ENCODE measurements around the gene BIRC3. TPM values are rescaled to one million over a fixed set of nuclear protein-coding genes. Genes with fewer than 3 reads are reported as not detected.

Gene BIRC3
- 100 to 1,000 TPM; 181 to 263 (median 232) TPM for polyA plus RNA-seq (ENCODE audit: low read depth in 6 of 6)

DNA sequence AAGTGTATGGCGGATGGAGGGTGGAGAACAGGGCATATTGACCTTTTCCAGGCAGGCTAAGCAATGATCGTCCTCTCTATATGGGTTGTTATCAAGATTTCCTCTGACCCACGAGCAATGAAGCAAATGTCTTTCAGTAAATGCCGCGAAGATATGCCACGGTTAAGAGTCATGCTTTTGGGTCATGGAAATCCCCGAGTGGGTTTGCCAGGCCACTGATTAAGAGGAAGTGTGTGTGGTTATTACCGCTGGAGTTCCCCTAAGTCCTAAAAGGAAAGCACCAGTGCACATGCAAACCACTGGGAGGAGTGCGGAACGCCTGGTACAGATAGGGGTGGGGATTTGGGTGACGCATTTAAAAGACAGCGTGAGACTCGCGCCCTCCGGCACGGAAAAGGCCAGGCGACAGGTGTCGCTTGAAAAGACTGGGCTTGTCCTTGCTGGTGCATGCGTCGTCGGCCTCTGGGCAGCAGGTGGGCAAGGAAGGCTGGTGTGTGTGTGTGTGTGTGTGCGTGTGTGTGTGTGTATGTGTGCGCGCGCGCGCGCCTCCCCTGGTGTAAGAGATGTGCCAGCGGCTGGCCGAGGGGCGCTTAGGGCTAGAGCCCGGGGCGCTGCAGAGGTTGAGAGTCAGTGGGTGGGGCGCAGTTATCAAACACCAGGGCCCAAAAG lies at the start of gene BIRC3:
BIRC3 (plus strand) TSS at position 386 of the 669 bp plus-strand sequence. CDS start 7,026 bp downstream, outside the sequence.
- peak within 1 kb of the TSS; percentile 99 to 100 (median 100) for H3K27ac Mint-ChIP-seq
- peaks cover 60 to 72% (median 72%) of the 10 kb centered on the region in 3 donors for H3K4me1 Mint-ChIP-seq
- H3K4me3 Mint-ChIP-seq, result peak within 1 kb of the TSS; percentile 94 to 100 (median 98)
- H3K27me3 Mint-ChIP-seq, result peaks cover 0 to 4% (median 0%) of the 10 kb centered on the region in 3 donors
- H3K36me3 Mint-ChIP-seq, result peaks cover 30 to 38% of the 10 kb centered on the region in 2 donors
- DNase-seq, result peak; percentile 97
- H3K9me3 Mint-ChIP-seq, result peaks cover 0 to 4% (median 0%) of the 10 kb centered on the region in 7 donors
- peak; percentile 82 to 83 for ATAC-seq (ENCODE audit: low read depth in 2 of 2)

GRCh38 chr11:102267609-102268008 lies 49.7 kb upstream of the BIRC3 start:
- Mint-ChIP-seq H3K9me3 (no peaks in the 10 kb centered on the region), H3K27ac (peak overlapping the region in 1 of 6 donors; percentile 32), H3K4me1 (peaks cover 13 to 22% (median 18%) of the 10 kb centered on the region in 3 donors), H3K36me3 (no peaks in the 10 kb centered on the region), H3K27me3 (peaks cover 13 to 23% (median 14%) of the 10 kb centered on the region in 3 donors), H3K4me3 (peak overlapping the region in 7 of 8 donors; percentile 25 to 87 (median 79))
- no peak for ATAC-seq (ENCODE audit: low read depth in 2 of 2)
- no peak for DNase-seq

DNA sequence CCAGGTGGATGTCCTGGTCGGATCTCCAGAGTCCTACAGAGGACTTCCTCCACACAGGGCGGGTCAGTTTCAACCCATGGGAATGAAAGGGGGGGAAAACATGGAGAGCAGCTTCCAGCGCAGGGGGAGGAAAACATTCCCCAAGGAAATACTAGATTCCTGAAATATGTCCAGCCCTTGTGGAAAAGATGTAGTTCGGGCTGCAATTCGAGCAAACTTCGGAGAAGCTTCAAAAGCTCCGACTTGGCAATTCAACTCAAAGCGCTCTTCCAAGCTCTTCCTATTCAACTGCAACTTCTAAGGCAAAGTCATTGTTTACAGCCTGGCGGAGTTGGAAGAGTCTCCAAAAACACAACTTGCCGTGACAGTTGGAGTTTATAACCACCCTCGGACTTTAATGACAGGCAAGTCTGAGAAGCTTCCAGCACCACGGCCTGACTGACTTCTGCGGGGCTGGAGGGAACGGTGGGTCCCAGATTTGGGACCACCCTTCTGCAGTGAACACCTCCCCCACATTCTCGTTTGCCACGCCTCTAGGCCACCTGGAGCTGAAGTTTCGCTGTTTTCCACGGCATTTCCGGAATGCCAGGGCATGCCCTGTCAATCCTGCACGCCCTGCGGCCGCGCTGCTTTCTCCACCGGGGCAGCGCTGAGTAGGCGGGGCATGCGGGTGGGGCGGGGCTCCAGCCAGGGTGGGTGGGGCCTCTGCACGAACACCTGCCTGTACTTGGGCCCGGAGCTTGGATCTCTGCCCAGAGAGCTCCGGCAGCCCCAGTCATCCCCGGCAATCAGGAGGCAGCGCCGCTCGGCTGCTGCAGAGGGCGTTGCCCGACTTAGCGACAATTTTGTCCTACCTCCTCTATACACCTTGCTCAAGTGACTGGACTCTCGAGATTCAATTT lies 49.0 kb upstream of the BIRC3 start:
- ATAC-seq (ENCODE audit: low read depth in 2 of 2), result peak; percentile 98 to 99
- H3K36me3 Mint-ChIP-seq, result no peaks in the 10 kb centered on the region
- peaks cover 13 to 22% (median 18%) of the 10 kb centered on the region in 3 donors for H3K4me1 Mint-ChIP-seq
- DNase-seq, result peak; percentile 61
- H3K4me3 Mint-ChIP-seq, result peak overlapping the region; percentile 76 to 87 (median 83)
- H3K9me3 Mint-ChIP-seq, result no peaks in the 10 kb centered on the region
- peaks cover 19 to 29% (median 21%) of the 10 kb centered on the region in 3 donors for H3K27me3 Mint-ChIP-seq
- H3K27ac Mint-ChIP-seq, result peak overlapping the region in 4 of 6 donors; percentile 12 to 87 (median 31)

DNA sequence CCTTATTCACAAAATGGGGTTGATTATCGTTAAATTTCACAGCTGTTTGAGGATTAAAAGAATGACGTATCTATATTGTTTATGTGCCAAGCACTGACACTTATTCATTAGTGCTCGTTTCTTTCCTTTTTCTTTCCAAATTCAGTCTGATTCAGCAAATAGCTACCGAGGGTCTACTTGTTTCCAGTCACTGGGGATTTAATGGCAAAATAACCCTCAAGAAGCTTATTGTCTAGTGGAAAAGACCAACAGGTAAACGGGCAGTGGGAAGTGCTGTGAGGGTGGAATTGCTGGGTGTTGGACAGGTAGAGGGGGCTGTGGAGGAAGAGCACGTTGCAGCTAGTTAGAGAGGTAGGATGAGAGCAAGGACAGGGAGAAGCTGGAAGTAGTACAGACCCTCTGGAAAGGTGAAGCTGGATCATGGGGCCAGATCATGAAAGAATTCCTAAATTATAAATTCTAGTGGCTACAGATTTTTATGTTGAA lies 48.3 kb upstream of the BIRC3 start:
- Mint-ChIP-seq H3K4me1 (peaks cover 13 to 22% (median 18%) of the 10 kb centered on the region in 3 donors), H3K27ac (peak overlapping the region in 4 of 6 donors; percentile 12 to 87 (median 60)), H3K4me3 (peak overlapping the region; percentile 76 to 87 (median 82)), H3K36me3 (no peaks in the 10 kb centered on the region), H3K9me3 (no peaks in the 10 kb centered on the region), H3K27me3 (peaks cover 20 to 26% (median 25%) of the 10 kb centered on the region in 3 donors)
- no peak for DNase-seq
- no peak for ATAC-seq (ENCODE audit: low read depth in 2 of 2)

GRCh38 chr11:102269927-102270326 lies 47.4 kb upstream of the BIRC3 start:
- Mint-ChIP-seq H3K4me1 (peaks cover 13 to 22% (median 18%) of the 10 kb centered on the region in 3 donors), H3K4me3 (peak overlapping the region in 2 of 8 donors; percentile 50 to 79), H3K36me3 (no peaks in the 10 kb centered on the region), H3K27me3 (peaks cover 25 to 34% (median 31%) of the 10 kb centered on the region in 3 donors), H3K9me3 (no peaks in the 10 kb centered on the region), H3K27ac (no peak overlapping the region)
- DNase-seq, result no peak
- ATAC-seq (ENCODE audit: low read depth in 2 of 2), result no peak

GRCh38 chr11:102272047-102272824 lies 45.0 kb upstream of the BIRC3 start:
- H3K27ac Mint-ChIP-seq, result no peak overlapping the region
- no peak overlapping the region for H3K4me3 Mint-ChIP-seq
- no peaks in the 10 kb centered on the region for H3K9me3 Mint-ChIP-seq
- ATAC-seq (ENCODE audit: low read depth in 2 of 2) (no peak), DNase-seq (no peak)
- H3K27me3 Mint-ChIP-seq, result peaks cover 43 to 53% (median 53%) of the 10 kb centered on the region in 3 donors
- H3K4me1 Mint-ChIP-seq, result peaks cover 13 to 22% (median 18%) of the 10 kb centered on the region in 3 donors
- H3K36me3 Mint-ChIP-seq, result peaks cover 0 to 7% of the 10 kb centered on the region in 2 donors

GRCh38 chr11:102274628-102275027 lies 42.7 kb upstream of the BIRC3 start:
- Mint-ChIP-seq H3K4me1 (peaks cover 0 to 8% (median 3%) of the 10 kb centered on the region in 3 donors), H3K27me3 (peaks cover 40 to 53% (median 53%) of the 10 kb centered on the region in 3 donors), H3K9me3 (no peaks in the 10 kb centered on the region), H3K4me3 (no peak overlapping the region), H3K27ac (peak overlapping the region in 1 of 6 donors; percentile 77), H3K36me3 (peaks cover 0 to 7% of the 10 kb centered on the region in 2 donors)
- ATAC-seq (ENCODE audit: low read depth in 2 of 2), result no peak
- DNase-seq, result no peak

DNA sequence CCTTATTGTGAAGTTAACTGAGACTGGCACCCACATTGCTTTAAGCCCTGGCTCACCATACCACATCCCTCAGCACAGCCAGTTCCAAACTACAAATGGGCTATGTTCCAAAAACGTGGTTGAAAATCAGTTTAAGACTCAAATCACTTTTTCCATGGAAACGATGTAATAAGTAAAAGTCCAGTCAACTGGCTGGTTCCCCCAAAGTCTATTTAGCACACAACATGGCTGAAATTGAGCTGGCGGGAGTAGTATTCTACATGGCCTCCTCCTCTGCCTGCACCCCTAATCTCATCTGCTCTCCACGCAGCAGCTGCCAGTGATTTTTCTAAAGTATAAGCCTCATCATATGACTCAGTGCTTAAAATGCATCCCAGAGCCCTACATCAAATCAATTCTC lies 40.9 kb upstream of the BIRC3 start:
- Mint-ChIP-seq H3K9me3 (no peaks in the 10 kb centered on the region), H3K4me3 (no peak overlapping the region), H3K27ac (peak overlapping the region in 1 of 6 donors; percentile 5), H3K27me3 (peaks cover 40 to 60% (median 51%) of the 10 kb centered on the region in 3 donors), H3K36me3 (peaks cover 0 to 7% of the 10 kb centered on the region in 2 donors), H3K4me1 (peaks cover 0 to 5% (median 5%) of the 10 kb centered on the region in 3 donors)
- DNase-seq (no peak), ATAC-seq (ENCODE audit: low read depth in 2 of 2) (no peak)

GRCh38 chr11:102276783-102277182 lies 40.5 kb upstream of the BIRC3 start:
- ATAC-seq (ENCODE audit: low read depth in 2 of 2), result no peak
- Mint-ChIP-seq H3K36me3 (peaks cover 0 to 7% of the 10 kb centered on the region in 2 donors), H3K4me1 (peaks cover 0 to 5% (median 5%) of the 10 kb centered on the region in 3 donors), H3K4me3 (no peak overlapping the region), H3K27ac (peak overlapping the region in 1 of 6 donors; percentile 5), H3K9me3 (no peaks in the 10 kb centered on the region), H3K27me3 (peaks cover 37 to 56% (median 47%) of the 10 kb centered on the region in 3 donors)
- DNase-seq, result no peak

GRCh38 chr11:102279641-102280170 lies 37.6 kb upstream of the BIRC3 start:
- Mint-ChIP-seq H3K9me3 (peaks cover 0 to 2% (median 0%) of the 10 kb centered on the region in 7 donors), H3K36me3 (peaks cover 0 to 7% of the 10 kb centered on the region in 2 donors), H3K4me1 (peaks cover 0 to 5% (median 5%) of the 10 kb centered on the region in 3 donors), H3K27ac (no peak overlapping the region), H3K27me3 (peaks cover 22 to 29% (median 26%) of the 10 kb centered on the region in 3 donors), H3K4me3 (peak overlapping the region in 2 of 8 donors; percentile 16 to 20)
- DNase-seq, result no peak
- ATAC-seq (ENCODE audit: low read depth in 2 of 2), result peak; percentile 41 to 51

DNA sequence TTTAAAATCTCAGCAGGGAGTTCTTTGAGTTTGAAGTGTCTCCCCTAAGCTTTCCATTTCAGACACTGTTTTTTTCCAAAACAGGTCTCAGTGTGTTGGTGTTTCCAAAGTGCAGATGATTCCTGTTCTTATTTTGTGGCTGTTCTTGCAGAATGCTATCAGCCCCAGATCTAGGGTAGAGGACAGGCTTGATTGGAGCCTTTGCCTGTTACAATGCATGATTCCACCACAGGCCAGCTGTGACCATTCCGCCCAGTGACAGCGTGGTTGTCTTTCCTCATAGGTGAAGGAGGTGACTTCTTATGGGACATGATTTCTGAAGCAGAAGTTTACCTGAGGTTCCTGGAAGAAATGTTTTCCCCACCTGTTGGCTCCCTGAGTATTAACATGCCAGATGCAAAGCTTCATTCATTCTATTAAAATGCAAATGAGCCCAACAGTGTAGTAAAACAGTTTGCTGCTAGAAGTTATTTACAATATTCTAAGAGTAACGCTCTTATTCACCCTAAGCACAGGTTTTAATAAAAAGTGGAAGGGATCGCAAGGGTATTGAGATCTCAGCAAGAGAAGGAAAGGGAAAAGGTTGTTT lies 36.9 kb upstream of the BIRC3 start:
- ATAC-seq (ENCODE audit: low read depth in 2 of 2), result no peak
- peaks cover 0 to 2% (median 0%) of the 10 kb centered on the region in 7 donors for H3K9me3 Mint-ChIP-seq
- peaks cover 0 to 5% (median 5%) of the 10 kb centered on the region in 3 donors for H3K4me1 Mint-ChIP-seq
- DNase-seq, result no peak
- no peak overlapping the region for H3K4me3 Mint-ChIP-seq
- peaks cover 0 to 5% of the 10 kb centered on the region in 2 donors for H3K36me3 Mint-ChIP-seq
- H3K27me3 Mint-ChIP-seq, result peaks cover 20 to 27% (median 22%) of the 10 kb centered on the region in 3 donors
- H3K27ac Mint-ChIP-seq, result no peak overlapping the region

DNA sequence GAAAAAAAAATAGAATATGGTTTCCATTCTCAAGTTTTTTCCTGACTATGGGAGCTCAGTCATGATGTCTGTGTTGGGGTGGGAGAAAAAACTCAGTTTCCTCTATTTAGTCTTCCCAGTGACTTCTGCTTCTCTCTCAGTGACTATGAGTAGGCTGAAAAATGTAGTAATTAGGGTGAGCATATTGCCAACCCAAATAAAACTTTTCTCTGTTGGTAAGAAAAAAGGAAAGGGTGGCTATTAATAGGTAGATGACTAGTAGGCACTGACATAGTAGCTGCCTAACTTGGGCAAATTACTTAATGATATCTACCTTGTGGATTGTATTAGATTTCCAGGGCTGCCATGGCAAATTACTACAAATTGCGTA lies 34.2 kb upstream of the BIRC3 start:
- Mint-ChIP-seq H3K4me3 (no peak overlapping the region), H3K4me1 (peaks cover 7 to 20% (median 15%) of the 10 kb centered on the region in 3 donors), H3K36me3 (no peaks in the 10 kb centered on the region), H3K27ac (no peak overlapping the region), H3K27me3 (peaks cover 0 to 8% (median 4%) of the 10 kb centered on the region in 3 donors), H3K9me3 (peaks cover 0 to 2% (median 0%) of the 10 kb centered on the region in 7 donors)
- ATAC-seq (ENCODE audit: low read depth in 2 of 2) (no peak), DNase-seq (no peak)
